Endothelial cell of umbilical vein (primary cell): ENCODE measurements around the gene DRAP1. TPM values are rescaled to one million over a fixed set of nuclear protein-coding genes. Genes with fewer than 3 reads are reported as not detected.
A peak's percentile ranks its signal among the peaks of the same experiment; 100 is the strongest.

ENCODE experiments used
- BruUV-seq: library from RNA; stranded (reverse); fragments of 400-500 nt; replicated peaks from 2 replicates; lab custom pipeline; 2021; lab: Mats Ljungman, UMichigan
- CTCF ChIA-PET: fragments of 300-600, 350-600 bp; sonication (Branson Sonifier 250); formaldehyde crosslinking; loops from one replicate; lab custom pipeline; 2021; ENCODE audit warnings: antibody characterized with exemption, inconsistent platforms; lab: Charles Lee
- POLR2A ChIA-PET: fragments of 300-600, 350-600 bp; sonication (Branson Sonifier 250); formaldehyde crosslinking; loops from one replicate; lab custom pipeline; 2021; ENCODE audit warnings: antibody characterized with exemption, inconsistent platforms; lab: Charles Lee
- DNase-seq: peaks from one replicate; pipeline ENCODE4 v3.0.0-alpha.2; 2011; ENCODE audit warnings: low read depth, low spot score
- FAIRE-seq: peaks from 2 replicates; lab custom pipeline; 2011; peaks lifted over from hg19 to GRCh38; lab: Jason Lieb, UNC
- H2AFZ ChIP-seq: 2 replicates; pipeline ENCODE4 v1.6.0; 2012; ENCODE audit warnings: low read depth, low read length, control low read depth, inconsistent platforms
- H3K27ac ChIP-seq: 2 replicates; pipeline ENCODE4 v1.5.1; 2011; ENCODE audit warnings: low read depth, mild to moderate bottlenecking, control low read depth, low read length, moderate library complexity; ENCODE audit not compliant: insufficient read depth
- H3K27me3 ChIP-seq, 2 experiments: 2 replicates each; pipeline versions ENCODE4 v1.6.0 to v1.6.1; 2011; ENCODE audit warnings: low read length in 2 of 2, mixed read lengths in 1 of 2; ENCODE audit not compliant: control insufficient read depth in 2 of 2, insufficient read depth in 2 of 2
- H3K36me3 ChIP-seq, 2 experiments: 2 replicates in 1 of 2; 3 replicates in 1 of 2; pipeline ENCODE4 v1.5.1; 2011; ENCODE audit warnings: low read length in 2 of 2, mild to moderate bottlenecking in 1 of 2, moderate library complexity in 1 of 2; ENCODE audit not compliant: control insufficient read depth in 2 of 2, insufficient read depth in 2 of 2; ENCODE audit errors: extremely low read depth in 1 of 2
- H3K4me1 ChIP-seq: 3 replicates; pipeline ENCODE4 v1.5.1; 2011; ENCODE audit warnings: mild to moderate bottlenecking, low read length; ENCODE audit not compliant: control insufficient read depth, insufficient read depth; ENCODE audit errors: extremely low read depth
- H3K4me2 ChIP-seq: 2 replicates; pipeline ENCODE4 v1.6.1; 2011; ENCODE audit warnings: low read length, control low read depth, mixed read lengths; ENCODE audit not compliant: insufficient read depth
- H3K4me3 ChIP-seq, 3 experiments: fragments of 200-600 bp in 1 of 3; sonication (generic), shearing (Covaris generic) in 1 of 3; replicated peaks in 1 of 3; 2 replicates each; pipeline ENCODE4 v1.5.1; 2011 to 2016; ENCODE audit warnings: control low read depth in 3 of 3, low read length in 3 of 3, mild to moderate bottlenecking in 2 of 3, inconsistent platforms in 1 of 3, low read depth in 1 of 3, moderate library complexity in 1 of 3; ENCODE audit not compliant: insufficient read depth in 1 of 3
- H3K79me2 ChIP-seq: 2 replicates; pipeline ENCODE4 v1.6.0; 2012; ENCODE audit warnings: low read length, inconsistent platforms; ENCODE audit not compliant: control insufficient read depth, insufficient read depth
- H3K9ac ChIP-seq: replicated peaks from 2 replicates; pipeline ENCODE3; 2011; ENCODE audit warnings: low read length, control low read depth; ENCODE audit not compliant: insufficient read depth; ENCODE audit errors: extremely low read depth
- H3K9me1 ChIP-seq: replicated peaks from 3 replicates; pipeline ENCODE4 v1.6.0; 2011; ENCODE audit warnings: mild to moderate bottlenecking, low read length; ENCODE audit not compliant: control insufficient read depth, insufficient read depth; ENCODE audit errors: extremely low read depth
- H3K9me3 ChIP-seq: replicated peaks from 2 replicates; pipeline ENCODE4 v1.5.1; 2012; ENCODE audit warnings: low read length, inconsistent platforms; ENCODE audit not compliant: control insufficient read depth, insufficient read depth
- H4K20me1 ChIP-seq: replicated peaks from 2 replicates; pipeline ENCODE3; 2011; ENCODE audit warnings: mild to moderate bottlenecking, low read length; ENCODE audit not compliant: control insufficient read depth, insufficient read depth; ENCODE audit errors: extremely low read depth
- CTCF ChIP-seq, 2 donors: IDR thresholded peaks; 1 replicate in 1 of 2; 2 replicates in 1 of 2; pipeline ENCODE4 v1.5.1; 2011; ENCODE audit warnings: low read length in 2 of 2, mild to moderate bottlenecking in 2 of 2, moderate library complexity in 2 of 2, control low read depth in 1 of 2, inconsistent platforms in 1 of 2, low read depth in 1 of 2; ENCODE audit not compliant: insufficient read depth in 1 of 2; ENCODE audit errors: extremely low read depth in 1 of 2
- EZH2 ChIP-seq: IDR thresholded peaks from 2 replicates; pipeline ENCODE4 v1.6.1; 2012; ENCODE audit warnings: borderline replicate concordance, low read depth, mild to moderate bottlenecking, moderate library complexity, low read length, inconsistent platforms; ENCODE audit not compliant: severe bottlenecking
- FOS ChIP-seq: IDR thresholded peaks from 2 replicates; pipeline ENCODE4 v1.6.1; 2011; ENCODE audit warnings: mild to moderate bottlenecking, low read length, moderate library complexity, borderline replicate concordance; ENCODE audit not compliant: insufficient read depth
- GATA2 ChIP-seq: IDR thresholded peaks from 2 replicates; pipeline ENCODE4 v1.7.0; 2011; ENCODE audit warnings: low read depth, mild to moderate bottlenecking, moderate library complexity, mixed read lengths, low read length; ENCODE audit not compliant: insufficient read length, insufficient read depth
- JUN ChIP-seq: IDR thresholded peaks from 2 replicates; pipeline ENCODE4 v1.6.1; 2011; ENCODE audit warnings: borderline replicate concordance, low read depth; ENCODE audit not compliant: insufficient read length, insufficient read depth
- MAX ChIP-seq: IDR thresholded peaks from 2 replicates; pipeline ENCODE4 v1.6.1; 2011; ENCODE audit not compliant: insufficient read depth, insufficient read length
- MYC ChIP-seq: IDR thresholded peaks from one replicate; pipeline ENCODE4 v1.6.1; 2011; ENCODE audit warnings: mild to moderate bottlenecking, low read depth, low read length
- POLR2A ChIP-seq: IDR thresholded peaks from 2 replicates; pipeline ENCODE4 v1.6.1; 2012; ENCODE audit warnings: low read depth, mild to moderate bottlenecking, control low read depth, low read length
- POLR2AphosphoS5 ChIP-seq: IDR thresholded peaks from 2 replicates; pipeline ENCODE4 v1.6.1; 2012; ENCODE audit warnings: low read depth, mild to moderate bottlenecking, control low read depth, low read length, moderate library complexity; ENCODE audit not compliant: insufficient read depth
- dilution Hi-C: fragments of 300-500 bp; cut with MboI; formaldehyde crosslinking; loops from one replicate; pipeline ENCODE4 v1.15.0; 2019; ENCODE audit warnings: low sequenced_read_pairs; ENCODE audit not compliant: extremely low pct_ligation_motif_present
- intact Hi-C: fragments of 100-400 bp; cut with micrococcal nuclease; formaldehyde crosslinking; loops from one replicate; pipeline ENCODE4 v1.10.0; 2022
- polyA plus RNA-seq, 4 experiments: library from polyadenylated mRNA; depleted of rRNA in 3 of 4; stranded (reverse) in 3 of 4; unstranded in 1 of 4; fragments of >200 nt; gene quantifications; 2 replicates each; pipeline versions ENCODE4 v1.2.1 to v1.2.3, GENCODE V29; 2011 to 2012; ENCODE audit warnings: missing spikeins in 1 of 4
- total RNA-seq: library from RNA; stranded (reverse); gene quantifications from 2 replicates; pipeline ENCODE4 v1.2.3, GENCODE V29; 2021

DRAP1 gene
- total and polyA plus RNA-seq, 2 donors (not counting 3 experiments of a cell fraction or from before 2014, with no cell fraction given), result 74.9 to 114 TPM

- DNase-seq (peak; percentile 52), FAIRE-seq (peak; percentile 90)
- Histone ChIP-seq H3K9me1 (no peaks in the 10 kb centered on the region), H3K4me1 (peaks cover 72% of the 10 kb centered on the region), H4K20me1 (no peaks in the 10 kb centered on the region), H3K4me3 (peak overlapping the region in 2 of 3 experiments; percentile 24 to 30), H3K27ac (peak overlapping the region; percentile 99), H3K79me2 (peaks cover 80% of the 10 kb centered on the region), H3K9ac (peak overlapping the region; percentile 62), H2AFZ (no peak overlapping the region), H3K9me3 (no peaks in the 10 kb centered on the region), H3K36me3 (peaks cover 5 to 8% of the 10 kb centered on the region in 2 experiments), H3K4me2 (peak overlapping the region; percentile 68), H3K27me3 (no peaks in the 10 kb centered on the region)
- dilution Hi-C loops (no loop called here), intact Hi-C loops (no loop called here)
- CTCF ChIA-PET, result interaction anchor here (1.0 to 3.1 kb wide), 6 partner anchors 9 to 128 kb away, joined by 3 to 21 read pairs (median 4); no protein-coding TSS in a partner anchor
- TF ChIP-seq GATA2, result no peak
- peak; percentile 91 for TF ChIP-seq POLR2A
- no peak for TF ChIP-seq EZH2
- TF ChIP-seq POLR2AphosphoS5, result peak; percentile 83
- peak; percentile 22 for TF ChIP-seq FOS
- no peak for TF ChIP-seq MAX
- no peak for TF ChIP-seq MYC
- TF ChIP-seq CTCF (IDR thresholded peaks at IDR 0.05; ENCODE audit: extremely low read depth in 1 of 2, insufficient read depth in 1 of 2, low read depth in 1 of 2, low read length in 2 of 2), result no peak
- no peak for TF ChIP-seq JUN
- POLR2A ChIA-PET, result interaction anchor here (0.7 to 2.3 kb wide), 3 partner anchors 22 to 45 kb away, joined by 3 to 7 read pairs (median 5); no protein-coding TSS in a partner anchor
- TSS peak; percentile 7 for BruUV-seq
These were observed 25.1 kb upstream of the DRAP1 start for GRCh38 chr11:65894034-65894591.
